HG03066 (cell line): Measurements from ENCODE around the gene CEP43.

Source experiments
- ATAC-seq: cut with Tn5 transposase; IDR thresholded peaks from one replicate; pipeline ENCODE4 v1.9.1; 2021; ENCODE audit warnings: low read depth; ENCODE audit not compliant: unreplicated experiment

The CEP43 gene, protein sequence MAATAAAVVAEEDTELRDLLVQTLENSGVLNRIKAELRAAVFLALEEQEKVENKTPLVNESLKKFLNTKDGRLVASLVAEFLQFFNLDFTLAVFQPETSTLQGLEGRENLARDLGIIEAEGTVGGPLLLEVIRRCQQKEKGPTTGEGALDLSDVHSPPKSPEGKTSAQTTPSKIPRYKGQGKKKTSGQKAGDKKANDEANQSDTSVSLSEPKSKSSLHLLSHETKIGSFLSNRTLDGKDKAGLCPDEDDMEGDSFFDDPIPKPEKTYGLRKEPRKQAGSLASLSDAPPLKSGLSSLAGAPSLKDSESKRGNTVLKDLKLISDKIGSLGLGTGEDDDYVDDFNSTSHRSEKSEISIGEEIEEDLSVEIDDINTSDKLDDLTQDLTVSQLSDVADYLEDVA

DNA sequence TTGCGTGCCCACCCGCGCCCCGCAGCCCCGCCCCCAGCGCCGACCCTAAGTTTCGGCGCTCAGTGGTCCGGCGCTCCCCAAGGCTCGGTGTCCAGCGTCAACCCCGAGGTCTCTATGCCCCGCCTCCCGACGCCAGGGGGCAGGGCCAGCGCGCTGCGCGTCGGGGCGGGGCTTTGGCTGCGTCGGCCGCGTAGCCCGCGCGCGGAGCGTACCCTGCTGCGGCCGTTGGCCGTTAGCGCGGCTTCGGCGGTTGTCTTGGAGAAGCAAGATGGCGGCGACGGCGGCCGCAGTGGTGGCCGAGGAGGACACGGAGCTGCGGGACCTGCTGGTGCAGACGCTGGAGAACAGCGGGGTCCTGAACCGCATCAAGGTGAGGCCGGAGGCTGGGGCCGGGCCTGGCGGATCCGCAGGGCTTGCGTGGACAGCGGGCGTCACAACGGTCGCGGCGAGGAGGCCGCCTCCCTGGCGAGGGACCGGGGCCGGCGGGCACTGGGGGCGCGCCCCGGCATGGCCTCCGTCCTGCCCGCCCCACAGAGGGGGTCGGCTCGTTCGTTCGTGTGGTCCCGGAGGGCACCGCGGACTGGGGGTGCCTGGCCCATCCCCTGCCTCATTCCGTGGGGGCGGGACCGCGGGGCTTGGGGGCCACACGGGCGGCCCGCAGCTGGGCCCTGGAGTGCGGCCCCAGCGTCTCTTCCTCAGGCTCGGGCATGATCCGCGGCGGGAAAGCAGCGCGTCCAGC is at the start of gene CEP43:
CEP43 (plus strand) TSS at position 253 of the 739 bp plus-strand sequence; CDS start at position 269, 16 bp downstream.
- ATAC-seq = peak; percentile 82

- no peak for ATAC-seq
These were observed 49.4 kb upstream of the CEP43 start for GRCh38 chr6:166949528-166950442.

DNA sequence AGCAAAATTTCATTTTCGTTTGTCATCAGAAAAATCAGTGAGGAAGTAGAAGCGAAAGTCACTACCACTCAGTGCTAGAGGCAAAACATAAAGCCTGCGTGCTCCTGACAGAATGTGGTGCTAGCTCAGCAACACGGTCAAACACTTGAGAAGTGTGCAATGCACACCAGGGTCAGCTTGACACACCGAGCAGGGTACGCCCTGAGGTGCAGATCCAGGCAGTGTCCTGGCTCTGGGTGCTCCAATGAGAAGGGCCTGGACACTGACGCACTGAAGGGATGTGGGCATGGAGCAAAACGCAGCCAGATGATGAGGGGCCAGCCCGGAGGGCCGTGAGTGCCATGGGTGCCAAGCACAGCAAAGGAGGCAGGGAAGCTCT is 48.8 kb upstream of the CEP43 start:
- peak; percentile 48 for ATAC-seq

DNA sequence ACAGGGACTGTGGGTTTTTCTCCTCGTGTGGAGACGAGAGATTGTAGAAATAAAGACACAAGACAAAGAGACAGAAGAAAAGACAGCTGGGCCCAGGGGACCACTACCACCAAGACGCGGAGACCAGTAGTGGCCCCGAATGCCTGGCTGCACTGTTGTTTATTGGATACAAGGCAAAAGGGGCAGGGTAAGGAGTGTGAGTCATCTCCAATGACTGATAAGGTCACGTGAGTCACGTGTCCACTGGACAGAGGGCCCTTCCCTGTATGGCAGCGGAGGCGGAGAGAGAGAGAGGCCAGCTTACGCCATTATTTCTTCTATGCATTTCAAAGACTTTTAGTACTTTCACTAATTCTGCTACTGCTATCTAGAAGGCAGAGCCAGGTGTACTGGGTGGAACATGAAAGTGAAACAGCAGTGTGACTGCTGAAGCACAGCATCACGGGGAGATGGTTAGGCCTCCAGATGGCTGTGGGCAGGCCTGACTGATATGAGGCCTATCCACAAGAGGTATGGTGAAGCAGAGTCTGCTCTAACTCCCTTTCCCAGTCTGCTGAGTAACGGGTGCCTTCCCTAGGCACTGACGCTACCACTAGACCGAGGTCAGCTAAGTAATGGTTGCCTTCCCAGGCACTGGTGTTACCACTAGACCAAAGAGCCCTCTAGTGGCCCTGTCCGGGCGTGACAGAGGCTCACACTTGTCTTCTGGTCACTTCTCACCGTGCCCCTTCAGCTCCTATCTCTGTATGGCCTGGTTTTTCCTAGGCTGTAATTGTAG is 48.1 kb upstream of the CEP43 start:
- peak; percentile 82 for ATAC-seq

- no peak for ATAC-seq
These were observed 47.5 kb upstream of the CEP43 start for GRCh38 chr6:166951670-166952060.

DNA sequence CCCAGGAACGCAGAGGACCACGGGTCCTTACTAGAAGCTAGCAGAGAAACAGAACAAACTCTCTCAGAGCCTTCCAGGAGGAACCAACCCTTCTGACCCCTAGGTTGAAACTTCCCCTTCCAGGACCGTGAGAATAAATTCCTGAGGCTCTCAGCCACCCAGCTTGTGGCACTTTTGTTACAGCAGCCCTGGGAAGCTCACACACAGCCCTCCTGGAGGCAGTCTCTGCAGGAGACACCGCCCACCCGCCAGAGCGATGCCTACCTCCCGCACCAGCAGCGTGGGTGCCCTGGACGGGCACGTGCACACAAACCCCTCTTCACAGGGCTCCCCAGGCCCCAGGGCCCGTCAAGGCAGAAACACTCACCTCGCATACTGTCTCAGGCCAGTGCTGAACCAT is 47.1 kb upstream of the CEP43 start:
- ATAC-seq = no peak

GRCh38 chr6:166952567-166953486 is 46.4 kb upstream of the CEP43 start:
- no peak for ATAC-seq

GRCh38 chr6:166954118-166954713 is 45.0 kb upstream of the CEP43 start:
- ATAC-seq = no peak

DNA sequence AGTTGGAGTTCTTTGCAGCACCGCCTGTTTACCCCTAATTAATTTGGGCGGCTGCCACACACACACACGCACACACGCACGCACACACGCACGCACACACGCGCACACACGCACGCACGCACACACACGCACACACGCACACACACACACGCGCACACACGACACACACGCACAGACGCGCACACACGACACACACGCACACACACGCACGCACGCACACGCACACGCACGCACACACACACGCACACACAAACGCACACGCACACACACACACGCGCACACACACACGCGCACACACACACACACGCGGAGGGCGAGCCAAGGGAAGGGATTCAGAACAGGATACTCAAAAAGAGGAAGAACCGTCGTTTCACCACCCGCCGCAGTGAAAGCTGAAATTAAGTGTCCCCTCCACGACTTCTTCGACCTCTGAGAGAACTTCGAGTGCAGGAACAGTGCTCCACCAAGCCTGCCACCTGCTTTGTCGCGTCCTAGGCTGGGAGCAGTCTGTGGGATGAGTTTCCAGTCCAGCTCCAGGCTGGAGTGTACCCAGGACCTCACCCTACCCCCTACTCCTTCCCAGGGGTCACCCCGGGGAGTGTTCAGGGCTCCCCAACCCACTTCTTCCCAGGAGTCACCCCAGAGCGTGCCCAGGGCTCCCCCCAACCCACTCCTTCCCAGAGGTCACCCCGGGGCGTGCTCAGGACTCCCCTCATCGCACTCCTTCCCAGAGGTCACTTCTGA is 43.9 kb upstream of the CEP43 start:
- no peak for ATAC-seq

- ATAC-seq = peak; percentile 1
These were observed 43.2 kb upstream of the CEP43 start for GRCh38 chr6:166955865-166956443.

DNA sequence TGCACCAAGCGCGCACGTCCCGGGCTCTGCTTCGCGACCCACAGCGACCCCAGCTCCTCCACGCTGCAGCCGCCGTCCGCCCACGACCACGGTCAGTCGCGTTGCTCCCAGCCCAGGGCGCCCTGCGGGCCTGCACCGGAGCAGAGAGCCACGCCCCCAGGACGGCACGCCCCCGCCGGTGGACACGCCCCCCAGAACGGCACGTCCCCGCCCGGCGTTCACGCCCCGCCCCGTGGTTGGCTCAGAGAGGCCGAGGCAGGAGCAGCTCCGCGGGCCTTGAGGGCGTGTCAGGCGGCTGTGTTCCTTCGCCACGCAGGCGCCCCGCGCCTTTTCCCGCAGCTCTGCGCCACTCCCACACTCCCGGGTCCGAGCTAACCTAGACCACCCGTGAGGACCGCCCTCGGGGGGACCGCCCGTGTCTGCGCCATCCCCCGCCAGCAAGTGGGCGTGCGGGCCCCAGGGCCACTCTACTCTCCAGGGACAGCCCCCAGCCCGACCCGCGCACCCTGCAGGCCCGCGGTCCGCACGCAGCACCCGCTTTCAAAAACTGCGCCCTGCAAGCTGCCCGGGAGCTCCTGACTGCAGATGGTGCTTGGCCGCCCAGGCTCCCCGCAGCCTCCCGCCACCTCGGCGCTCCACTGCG is 42.6 kb upstream of the CEP43 start, which contains the start of gene RNASET2:
RNASET2 (minus strand) TSS at position 107 of the 643 bp plus-strand sequence. CDS start 368 bp downstream, outside the sequence.
- peak; percentile 55 for ATAC-seq

DNA sequence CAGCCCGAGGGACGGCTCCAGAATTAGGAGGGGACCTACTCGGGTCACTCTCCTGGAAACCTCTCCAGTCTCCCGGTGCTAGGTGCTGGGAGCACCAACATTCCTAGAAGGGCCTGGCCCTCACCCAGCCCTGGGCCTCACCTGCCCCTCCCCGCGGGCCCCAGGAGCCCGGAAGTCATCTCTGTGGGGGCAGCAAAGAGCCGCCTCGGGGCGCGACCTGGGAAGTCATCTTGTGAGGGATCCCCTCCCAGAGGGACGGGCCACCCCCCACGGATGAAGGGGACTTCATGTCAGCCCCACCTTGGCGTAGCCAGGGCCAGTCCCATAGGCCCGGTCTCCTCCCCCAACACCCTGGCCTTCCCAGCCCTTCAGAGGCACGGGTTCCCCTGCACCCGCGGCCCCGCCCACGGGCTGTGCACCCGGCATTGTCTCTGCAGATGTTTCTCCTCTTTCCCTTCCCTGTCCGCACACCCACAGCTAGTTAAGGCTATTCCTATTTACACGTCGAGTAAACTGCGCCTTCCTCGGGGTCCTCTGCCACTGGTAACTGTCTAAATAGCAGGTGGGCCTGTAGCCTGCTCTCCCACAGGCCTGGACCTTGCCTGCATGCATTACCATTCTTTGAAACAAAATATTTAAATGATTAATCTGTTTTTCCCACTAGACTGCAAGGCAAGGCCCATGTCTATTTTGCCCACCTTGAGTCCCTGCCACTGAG is 42.0 kb upstream of the CEP43 start:
- ATAC-seq = peak; percentile 40

DNA sequence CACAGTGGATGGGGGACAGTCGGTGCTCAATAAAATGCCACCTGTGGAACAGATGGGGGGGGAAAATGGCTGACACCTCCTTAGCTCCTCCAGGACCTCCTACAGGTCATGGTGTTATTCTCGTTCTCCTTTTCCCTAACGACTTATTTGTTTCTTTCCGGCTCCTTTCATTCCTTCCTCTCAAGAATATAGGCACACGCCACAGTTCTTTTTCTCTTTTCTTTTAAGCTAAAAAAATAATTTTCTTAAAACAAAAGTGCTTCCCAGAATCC is 41.5 kb upstream of the CEP43 start:
- no peak for ATAC-seq

DNA sequence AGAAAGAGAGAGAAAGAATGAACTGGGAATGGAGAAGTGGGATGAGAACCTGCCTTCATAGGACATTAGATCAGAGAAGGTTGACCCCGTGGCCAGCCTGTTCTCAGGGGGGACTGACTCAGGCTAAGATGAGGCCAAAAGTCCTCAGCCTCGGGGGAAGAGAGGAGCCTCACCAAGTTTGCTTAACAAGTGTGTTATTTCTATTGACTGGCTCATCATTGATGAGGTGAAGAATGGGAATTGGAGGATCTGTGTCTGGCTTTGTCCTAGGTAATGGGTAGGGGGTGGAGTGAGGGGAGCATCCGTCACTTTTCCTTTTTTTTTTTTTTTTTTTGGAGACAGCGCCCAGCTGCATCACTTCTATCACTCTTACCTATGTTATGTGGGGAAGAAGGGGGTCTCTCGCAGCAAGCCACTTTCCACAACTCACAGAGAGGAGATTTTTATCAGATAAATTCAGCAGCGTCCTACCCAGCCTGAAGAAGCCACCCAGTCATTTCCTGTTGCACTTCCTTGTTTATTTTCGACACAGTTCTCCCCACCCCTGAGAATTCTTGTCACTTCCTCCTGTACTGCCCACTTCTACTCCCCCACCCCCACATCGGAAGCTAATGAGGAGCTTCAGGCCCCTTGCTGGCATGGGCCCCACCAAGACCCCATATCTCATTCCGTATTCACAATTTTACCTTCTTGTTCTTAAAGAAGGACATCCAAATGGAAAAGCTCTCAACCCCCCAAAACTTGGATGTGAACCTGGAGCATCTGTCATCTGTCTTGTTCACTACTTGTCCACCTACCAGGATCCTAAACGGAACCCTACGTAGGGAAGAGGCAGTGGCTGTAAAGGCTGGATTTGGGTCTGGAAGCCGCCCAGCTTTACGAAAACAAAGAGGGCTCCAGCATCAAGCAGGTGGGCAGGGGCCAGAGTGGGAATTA is 40.0 kb upstream of the CEP43 start:
- ATAC-seq = no peak

GRCh38 chr6:166959911-166960608 is 39.1 kb upstream of the CEP43 start:
- no peak for ATAC-seq
